RWPE1 (cell line): ENCODE data around the gene TMEM100.

Source experiments
- CTCF ChIA-PET: fragments of 350-600 bp; sonication (Branson Sonifier 250); formaldehyde crosslinking; extraction: SDS; loops from one replicate; lab custom pipeline; 2021; lab: Yijun Ruan, JAX
- POLR2A ChIA-PET: fragments of 400-600 bp; formaldehyde crosslinking; extraction: SDS; loops from one replicate; lab custom pipeline; 2020; ENCODE audit warnings: antibody characterized with exemption; ENCODE audit not compliant: low non-redundant PET; lab: Yijun Ruan, JAX
- DNase-seq: peaks from one replicate; pipeline ENCODE4 v3.0.0; 2012; ENCODE audit warnings: low spot score
- H3K27ac ChIP-seq: fragments of 450-650 bp; 2 replicates; pipeline ENCODE4 v1.5.1; 2017
- TF ChIP-seq, protein P1 (sequence below): fragments of 450-650 bp; conservative IDR thresholded peaks from 2 replicates; pipeline ENCODE4 v1.5.1; 2017; ENCODE audit warnings: low read depth, mild to moderate bottlenecking

The TMEM100 gene, protein sequence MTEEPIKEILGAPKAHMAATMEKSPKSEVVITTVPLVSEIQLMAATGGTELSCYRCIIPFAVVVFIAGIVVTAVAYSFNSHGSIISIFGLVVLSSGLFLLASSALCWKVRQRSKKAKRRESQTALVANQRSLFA

DNA sequence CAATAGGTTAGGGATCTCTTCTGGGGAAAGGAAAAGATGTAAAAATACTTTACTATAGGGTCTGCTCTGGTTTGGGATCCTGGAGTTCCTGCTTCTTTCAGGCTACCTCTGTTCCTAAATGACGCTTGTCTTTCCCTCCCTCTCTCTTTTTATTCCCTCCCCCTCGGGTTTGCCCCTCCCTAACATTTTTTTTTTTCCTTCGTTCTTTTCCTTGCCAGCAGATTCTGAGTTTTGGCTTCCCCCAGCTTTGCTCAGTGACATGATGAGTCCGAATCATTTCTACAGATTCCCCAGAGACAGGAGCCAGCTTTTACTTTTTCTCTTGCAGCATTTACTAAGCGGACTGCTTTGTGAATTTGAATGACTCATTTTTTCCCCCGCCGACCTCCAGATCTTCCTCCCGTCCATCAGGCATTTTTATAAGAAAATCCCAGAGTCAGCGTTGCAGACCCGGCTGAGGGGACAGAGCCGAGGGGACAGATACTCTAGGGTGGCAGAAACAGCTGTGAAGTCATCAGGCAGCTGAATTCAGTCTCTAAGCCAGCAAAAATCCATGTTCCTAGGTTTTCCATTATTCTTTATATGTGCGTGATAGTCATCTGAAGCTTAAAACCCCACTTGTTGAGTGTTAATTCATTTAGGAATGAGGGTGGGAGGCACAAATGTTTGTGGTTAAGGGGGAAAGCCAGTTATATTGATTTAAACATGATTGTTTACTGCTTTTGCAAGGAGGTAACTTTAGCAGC lies at the start of gene TMEM100:
TSS of gene TMEM100 (minus strand) at position 123 of the 746 bp plus-strand sequence. CDS start 1,794 bp downstream, outside the sequence.
- H3K27ac ChIP-seq: no peak within 1 kb of the TSS
- TF ChIP-seq, protein P1, sequence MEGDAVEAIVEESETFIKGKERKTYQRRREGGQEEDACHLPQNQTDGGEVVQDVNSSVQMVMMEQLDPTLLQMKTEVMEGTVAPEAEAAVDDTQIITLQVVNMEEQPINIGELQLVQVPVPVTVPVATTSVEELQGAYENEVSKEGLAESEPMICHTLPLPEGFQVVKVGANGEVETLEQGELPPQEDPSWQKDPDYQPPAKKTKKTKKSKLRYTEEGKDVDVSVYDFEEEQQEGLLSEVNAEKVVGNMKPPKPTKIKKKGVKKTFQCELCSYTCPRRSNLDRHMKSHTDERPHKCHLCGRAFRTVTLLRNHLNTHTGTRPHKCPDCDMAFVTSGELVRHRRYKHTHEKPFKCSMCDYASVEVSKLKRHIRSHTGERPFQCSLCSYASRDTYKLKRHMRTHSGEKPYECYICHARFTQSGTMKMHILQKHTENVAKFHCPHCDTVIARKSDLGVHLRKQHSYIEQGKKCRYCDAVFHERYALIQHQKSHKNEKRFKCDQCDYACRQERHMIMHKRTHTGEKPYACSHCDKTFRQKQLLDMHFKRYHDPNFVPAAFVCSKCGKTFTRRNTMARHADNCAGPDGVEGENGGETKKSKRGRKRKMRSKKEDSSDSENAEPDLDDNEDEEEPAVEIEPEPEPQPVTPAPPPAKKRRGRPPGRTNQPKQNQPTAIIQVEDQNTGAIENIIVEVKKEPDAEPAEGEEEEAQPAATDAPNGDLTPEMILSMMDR: no peak
- no peak for DNase-seq
- ChIA-PET CTCF (no interaction called here), POLR2A (no interaction called here)

DNA sequence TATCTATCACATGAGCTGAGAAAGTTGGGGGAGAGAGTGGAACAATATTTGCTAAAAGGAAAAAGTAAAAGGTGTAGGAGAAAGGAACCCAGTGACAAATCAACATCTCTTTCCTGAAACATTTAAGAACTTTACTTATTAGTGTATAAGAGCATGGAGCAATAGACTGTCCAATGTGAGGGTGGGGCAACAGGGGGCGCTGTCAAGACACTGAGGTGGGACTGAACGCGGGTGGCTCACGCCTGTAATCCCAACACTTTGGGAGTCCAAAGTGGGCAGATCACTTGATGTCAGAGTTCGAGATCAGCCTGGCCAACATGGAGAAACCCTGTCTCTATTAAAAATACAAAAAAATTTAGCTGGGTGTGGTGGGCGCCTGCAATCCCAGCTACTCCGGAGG lies 49.4 kb upstream of the TMEM100 start:
- no peak for DNase-seq
- TF ChIP-seq, protein P1: no peak
- ChIA-PET POLR2A (no interaction called here), CTCF (interaction anchor here (0.5 to 3.5 kb wide), 4 partner anchors 9 to 246 kb away, joined by 3 to 30 read pairs (median 4); partner anchors contain the start of gene PCTP)
- no peak overlapping the region for H3K27ac ChIP-seq

DNA sequence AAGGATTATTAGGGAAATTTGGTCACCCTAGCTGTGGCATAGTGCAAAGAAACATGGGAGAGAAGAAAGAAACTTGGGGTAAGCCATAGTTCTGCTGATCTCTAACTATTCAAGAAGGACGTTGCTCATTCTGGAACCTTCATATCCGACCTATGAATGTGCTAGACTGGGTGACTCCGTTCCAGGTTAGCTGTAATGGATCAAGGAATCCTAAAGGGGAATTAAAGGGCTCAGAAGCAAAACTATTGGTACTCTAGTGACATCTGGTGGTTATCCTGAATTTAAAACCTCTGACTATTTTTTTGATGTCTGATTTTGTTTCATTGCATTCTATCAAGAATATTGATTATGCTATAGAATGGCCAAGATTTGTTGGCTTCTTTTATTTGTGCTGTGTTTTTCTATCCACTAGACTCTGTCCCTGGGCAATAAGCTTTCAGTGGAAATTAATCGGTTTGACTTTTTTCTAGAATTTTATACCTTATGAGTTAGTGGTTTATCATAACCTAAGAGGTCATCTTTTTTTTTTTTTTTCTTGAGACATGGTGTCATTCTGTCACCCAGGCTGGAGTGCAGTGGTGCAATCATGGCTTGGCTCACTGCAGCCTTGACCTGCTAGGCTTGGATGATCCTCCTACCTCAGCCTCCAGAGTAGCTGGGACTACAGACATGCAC lies 47.7 kb upstream of the TMEM100 start:
- CTCF ChIA-PET: interaction anchor here (0.6 to 3.5 kb wide), 13 partner anchors 12 to 1494 kb away, joined by 3 to 30 read pairs (median 4); no protein-coding TSS in a partner anchor
- peak; percentile 74 for DNase-seq
- TF ChIP-seq, protein P1: peak; percentile 68
- no peak overlapping the region for H3K27ac ChIP-seq
- POLR2A ChIA-PET: no interaction called here

DNA sequence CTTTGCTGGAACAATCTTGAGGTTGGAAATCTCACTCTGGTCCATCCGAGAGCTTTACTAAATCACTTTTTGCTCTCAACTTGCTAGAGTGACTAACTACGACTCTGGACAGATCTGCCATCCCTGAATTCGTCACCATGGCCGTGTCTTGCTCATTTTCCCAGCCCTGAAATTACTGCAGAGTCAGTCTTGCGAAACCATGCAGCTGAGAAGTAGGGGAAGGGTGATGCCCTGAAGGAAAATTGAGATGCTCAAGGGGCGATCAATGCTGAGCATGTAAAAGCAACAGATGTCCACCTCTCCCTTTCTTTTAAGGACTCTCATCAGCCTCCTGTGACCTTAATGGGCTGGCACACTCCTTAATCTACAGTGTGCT lies 46.9 kb upstream of the TMEM100 start:
- peak; percentile 23 for DNase-seq
- TF ChIP-seq, protein P1: no peak
- POLR2A ChIA-PET: no interaction called here
- H3K27ac ChIP-seq: no peak overlapping the region
- CTCF ChIA-PET: interaction anchor here (0.6 to 3.5 kb wide), 6 partner anchors 13 to 243 kb away, joined by 3 to 30 read pairs (median 4); no protein-coding TSS in a partner anchor

DNA sequence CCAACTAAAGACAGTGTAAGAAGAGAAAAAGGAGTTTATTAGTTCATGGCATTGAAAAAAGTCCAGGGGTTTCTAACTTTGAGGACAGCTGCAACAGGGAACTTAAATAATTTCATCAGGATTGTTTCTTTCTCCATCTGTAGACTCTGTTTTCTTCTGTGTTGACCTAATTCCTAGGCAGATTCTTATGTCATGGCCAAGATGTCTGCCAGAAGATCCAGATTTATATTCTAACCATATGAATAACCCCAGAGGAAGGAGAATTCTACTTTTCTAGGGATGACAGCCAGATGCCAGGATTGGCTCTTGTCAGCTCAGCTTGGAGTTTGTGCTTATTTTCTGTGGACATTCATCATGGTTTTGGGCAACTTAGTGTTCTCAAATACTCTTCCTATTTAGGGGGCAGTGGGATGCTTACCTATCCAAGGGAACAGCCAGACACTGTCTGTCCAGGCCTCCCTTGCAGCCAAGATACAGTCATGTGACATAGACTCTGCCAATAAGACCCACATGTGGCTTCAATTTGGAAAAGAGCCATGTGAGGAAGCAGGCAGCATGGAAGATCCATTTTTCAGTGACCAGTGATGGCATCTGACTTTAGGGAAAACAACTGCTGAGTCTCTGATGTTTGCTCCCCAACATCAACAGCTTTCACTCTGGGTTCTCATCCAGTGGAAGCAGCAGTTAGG lies 46.4 kb upstream of the TMEM100 start:
- no peak overlapping the region for H3K27ac ChIP-seq
- CTCF ChIA-PET: interaction anchor here (0.7 to 3.5 kb wide), 2 partner anchors 76 to 242 kb away, joined by 3 to 30 read pairs; no protein-coding TSS in a partner anchor
- POLR2A ChIA-PET: no interaction called here
- DNase-seq: no peak
- TF ChIP-seq, protein P1: no peak

DNA sequence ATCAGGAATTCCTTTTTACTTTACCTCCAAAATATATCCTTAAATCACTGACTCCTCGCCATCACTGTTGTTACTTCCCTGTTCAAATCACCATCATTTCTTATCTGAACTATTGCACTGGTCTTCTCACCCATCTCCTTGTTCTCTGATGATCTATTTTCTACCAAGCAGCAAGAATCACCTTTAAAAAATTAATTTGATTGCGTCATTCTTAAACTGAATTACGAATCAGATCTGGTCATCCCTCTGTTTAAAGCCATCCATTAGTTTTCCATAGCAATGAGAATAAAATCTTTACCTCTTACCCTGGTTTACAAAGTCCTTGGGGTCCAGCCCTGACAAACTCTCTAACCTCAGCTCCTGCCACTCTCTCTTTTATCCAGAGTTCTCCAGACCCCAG lies 42.8 kb upstream of the TMEM100 start:
- ChIA-PET CTCF (interaction anchor here (0.6 kb wide), 1 partner anchor 31 kb away, joined by 3 read pairs; no protein-coding TSS in a partner anchor), POLR2A (no interaction called here)
- no peak for DNase-seq
- no peak overlapping the region for H3K27ac ChIP-seq
- TF ChIP-seq, protein P1: no peak
